HG02623 (cell line): ENCODE results near the gene ATXN7L3.
"Not testable (repeated sequence)": the region's sequence is repeated elsewhere in the genome, so short reads cannot be mapped to it uniquely, and the experiment has no call there.

ENCODE experiments used
- ATAC-seq: cut with Tn5 transposase; IDR thresholded peaks from one replicate; pipeline ENCODE4 v1.9.1; 2021; ENCODE audit warnings: moderate library complexity; ENCODE audit not compliant: unreplicated experiment

ATXN7L3 gene

DNA sequence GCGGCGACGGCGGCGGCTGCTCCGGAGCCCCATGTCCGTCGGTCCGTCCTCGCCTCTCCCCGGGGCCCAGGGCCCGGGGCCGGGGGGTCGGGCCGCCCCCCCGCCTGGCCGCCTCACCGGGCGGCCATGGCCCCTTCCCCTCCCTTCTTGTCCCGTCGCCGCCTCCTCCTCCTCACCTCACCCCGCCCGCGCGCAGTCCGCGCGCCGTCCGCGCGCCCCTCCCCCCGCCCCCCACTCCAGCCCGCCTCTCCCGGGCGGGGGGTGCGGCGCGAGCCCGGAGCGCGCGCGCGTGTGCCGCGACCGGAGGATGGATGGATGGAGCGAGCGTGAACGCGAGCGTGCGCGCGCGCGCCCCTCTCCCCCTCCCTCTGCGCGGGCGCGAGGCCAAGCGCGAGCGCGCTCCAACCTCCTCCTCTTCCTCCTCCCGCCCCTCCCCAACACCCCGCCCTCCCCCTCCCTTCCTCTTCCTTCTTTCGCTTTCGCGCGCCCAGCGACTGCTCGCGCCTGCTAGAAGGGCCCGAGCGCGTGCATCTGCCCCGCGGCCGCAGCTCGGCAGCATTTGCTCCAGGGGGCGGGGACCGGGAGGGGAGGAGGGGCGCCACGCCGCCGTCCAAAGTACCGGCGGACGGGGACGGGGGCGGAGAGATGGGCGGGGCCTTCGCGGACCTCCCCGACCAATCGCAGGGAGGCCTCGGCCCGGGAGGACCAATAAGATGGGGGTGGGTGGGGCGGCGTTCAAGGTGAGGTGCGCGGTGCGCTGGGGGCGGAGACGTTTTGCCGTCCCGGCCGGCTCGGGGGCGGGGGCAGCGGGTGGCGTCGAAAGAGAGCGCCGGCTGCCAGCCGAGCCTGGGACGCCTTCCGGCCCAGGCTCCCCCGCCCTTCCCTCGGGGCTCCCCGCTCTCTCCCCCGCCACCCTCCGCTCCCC, at the start of gene ATXN7L3:
TSS of gene ATXN7L3 (minus strand) at position 332 of the 925 bp plus-strand sequence. CDS start 1,814 bp downstream, outside the sequence.
- ATAC-seq = peak; percentile 63

- no peak for ATAC-seq
These were observed 48.4 kb upstream of the ATXN7L3 start for GRCh38 chr17:44247876-44248736.

DNA sequence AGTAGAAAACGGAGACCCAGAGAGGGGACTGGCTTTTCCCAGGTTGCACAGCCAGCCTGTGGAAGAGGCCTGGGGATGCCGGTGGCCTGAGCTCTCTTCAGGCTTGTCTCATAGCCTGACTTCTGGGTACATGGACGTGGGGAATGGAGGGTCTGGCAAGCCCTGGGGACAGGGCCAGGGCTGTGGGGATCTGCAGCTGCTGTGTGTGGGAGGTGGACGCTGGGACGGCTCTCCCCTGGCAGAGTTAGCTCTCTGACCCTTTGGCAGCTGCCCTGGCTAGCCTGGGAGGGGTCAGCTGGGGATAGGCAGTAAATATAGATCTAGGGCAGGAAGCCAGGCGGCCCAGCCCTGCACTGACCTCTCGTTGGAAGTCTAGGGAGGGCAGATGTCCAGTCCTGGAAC, 47.8 kb upstream of the ATXN7L3 start:
- no peak for ATAC-seq

DNA sequence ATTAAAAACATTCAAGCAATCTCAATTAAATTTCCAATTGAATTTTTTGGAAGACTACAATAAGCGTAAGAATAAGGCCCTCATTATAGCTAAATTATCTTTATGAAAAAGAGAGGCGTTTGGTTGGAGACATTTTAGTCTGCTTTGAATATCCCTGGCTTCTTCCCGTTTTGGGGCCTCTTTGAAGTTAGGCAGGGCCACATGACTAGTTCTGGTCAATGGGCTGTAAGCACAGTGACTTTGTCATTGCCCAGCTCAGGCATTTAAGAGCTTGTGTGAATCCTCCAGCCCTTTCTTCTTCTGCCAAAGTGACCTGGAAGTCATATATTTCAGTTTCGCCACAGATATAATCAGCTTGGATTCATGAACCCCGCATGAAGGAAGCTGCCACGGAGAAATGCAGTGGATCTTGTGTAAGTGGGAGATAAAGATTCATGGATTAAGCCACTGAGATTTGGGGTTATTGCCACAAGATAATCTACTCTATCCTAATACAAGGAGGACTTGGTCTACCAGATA, 41.5 kb upstream of the ATXN7L3 start:
- no peak for ATAC-seq

GRCh38 chr17:44237886-44238285, 38.2 kb upstream of the ATXN7L3 start:
- not testable (repeated sequence) for ATAC-seq

- no peak for ATAC-seq
These were observed 36.8 kb upstream of the ATXN7L3 start for GRCh38 chr17:44236444-44236991.

- no peak for ATAC-seq
These were observed 35.9 kb upstream of the ATXN7L3 start for GRCh38 chr17:44235583-44235936.

- no peak for ATAC-seq
These were observed 33.9 kb upstream of the ATXN7L3 start for GRCh38 chr17:44233582-44233981.

DNA sequence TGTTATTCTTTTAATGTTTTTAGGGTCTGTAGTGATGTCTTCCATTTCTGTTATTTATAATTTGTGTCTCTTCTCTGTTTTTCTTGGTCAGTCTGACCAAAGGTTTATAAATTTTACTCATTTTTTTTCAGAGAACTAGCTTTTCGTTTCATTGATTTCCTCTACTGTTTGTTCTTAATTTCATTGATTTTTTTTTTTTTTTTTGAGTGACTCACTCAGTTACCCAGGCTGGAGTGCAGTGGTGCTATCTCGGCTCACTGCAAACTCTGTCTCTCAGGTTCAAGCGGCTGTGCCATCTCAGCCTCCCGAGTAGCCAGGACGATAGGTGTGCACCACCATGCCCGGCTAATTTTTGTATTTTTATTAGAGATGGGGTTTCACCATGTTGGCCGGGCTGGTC, 32.4 kb upstream of the ATXN7L3 start:
- no peak for ATAC-seq

- no peak for ATAC-seq
These were observed 30.5 kb upstream of the ATXN7L3 start for GRCh38 chr17:44230140-44230539.

GRCh38 chr17:44229090-44229489, 29.4 kb upstream of the ATXN7L3 start:
- ATAC-seq = no peak

GRCh38 chr17:44223541-44224071, 23.9 kb upstream of the ATXN7L3 start:
- no peak for ATAC-seq

GRCh38 chr17:44222112-44222869, 22.6 kb upstream of the ATXN7L3 start:
- ATAC-seq = no peak

- no peak for ATAC-seq
These were observed 22.1 kb upstream of the ATXN7L3 start for GRCh38 chr17:44221862-44222111.

GRCh38 chr17:44221084-44221861, 21.6 kb upstream of the ATXN7L3 start:
- no peak for ATAC-seq

DNA sequence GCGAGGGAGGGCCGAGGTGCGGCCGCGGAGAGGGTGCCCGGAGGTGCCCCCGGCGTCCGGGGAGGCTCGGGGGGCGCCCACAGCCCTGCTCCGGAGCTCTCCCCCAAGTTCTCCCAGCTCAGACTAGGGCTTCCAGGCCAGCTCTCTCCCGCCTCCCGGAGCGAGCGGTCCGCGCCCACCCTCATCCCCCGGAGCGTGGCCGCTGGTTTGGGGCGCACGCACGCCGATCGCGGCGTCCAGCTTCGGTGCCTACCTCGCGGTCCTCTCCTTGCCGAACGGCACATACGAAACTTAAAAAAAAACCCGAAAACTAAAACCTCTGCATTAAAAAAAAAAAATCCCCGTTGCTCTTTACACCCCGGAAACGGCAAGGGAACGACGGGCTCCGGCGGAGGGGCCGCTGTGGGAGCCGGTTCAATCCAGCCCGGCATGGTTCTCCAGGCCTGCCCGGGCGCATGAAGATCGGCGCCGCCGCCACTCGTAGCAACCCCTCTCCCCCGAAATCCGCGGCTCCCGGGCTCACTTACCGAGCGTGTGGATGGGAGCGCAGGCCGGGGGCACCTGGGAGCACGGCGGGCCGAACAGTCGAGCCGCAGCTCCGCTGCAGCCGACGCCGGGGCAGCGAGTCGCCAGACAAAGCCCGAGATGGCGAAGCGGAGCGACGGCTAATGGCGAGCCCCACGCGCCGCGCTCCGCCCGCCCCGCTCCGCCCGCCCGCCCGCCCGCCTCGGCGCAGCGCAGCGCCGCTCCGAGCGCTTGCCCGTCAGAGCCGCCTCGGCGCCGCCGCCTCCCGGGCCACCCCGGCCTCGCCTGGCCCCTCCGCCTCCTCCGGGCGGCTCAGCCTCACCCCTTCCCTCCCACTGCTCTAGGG, 20.8 kb upstream of the ATXN7L3 start:
- ATAC-seq = no peak

DNA sequence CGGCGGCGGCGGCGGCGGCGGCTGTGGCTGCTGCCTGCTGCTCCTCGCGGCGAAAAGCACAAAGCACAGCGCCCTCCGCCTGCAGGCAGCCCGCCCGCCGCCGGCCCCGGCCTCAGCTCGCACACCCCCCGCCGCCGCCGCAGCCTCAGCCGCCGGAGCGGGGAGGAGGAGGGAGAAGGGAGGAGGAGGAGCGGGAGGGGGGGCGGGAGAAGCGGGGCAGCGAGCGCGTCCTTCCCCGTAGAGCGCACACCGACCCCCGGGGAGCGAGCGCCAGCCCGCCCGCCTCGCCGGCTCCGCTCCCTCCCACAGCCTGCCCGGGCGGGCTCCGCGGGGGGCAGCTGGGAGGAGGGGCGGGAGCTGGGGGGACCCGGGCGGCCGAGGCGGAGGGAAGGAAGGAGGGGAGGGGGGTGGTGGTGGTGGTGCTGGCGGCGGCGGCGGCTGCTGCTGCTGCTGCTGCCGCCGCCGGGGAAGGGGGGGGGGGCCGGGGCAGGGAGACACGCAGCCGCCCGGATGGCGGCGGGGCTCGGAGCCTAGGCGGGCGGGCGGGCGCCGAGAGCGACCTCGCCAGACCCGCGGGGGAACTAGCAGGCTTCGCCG, 20.0 kb upstream of the ATXN7L3 start, which contains the start of gene UBTF:
TSS of gene UBTF (minus strand) at position 60 of the 597 bp plus-strand sequence. CDS start 1,446 bp downstream, outside the sequence.
- peak; percentile 8 for ATAC-seq

DNA sequence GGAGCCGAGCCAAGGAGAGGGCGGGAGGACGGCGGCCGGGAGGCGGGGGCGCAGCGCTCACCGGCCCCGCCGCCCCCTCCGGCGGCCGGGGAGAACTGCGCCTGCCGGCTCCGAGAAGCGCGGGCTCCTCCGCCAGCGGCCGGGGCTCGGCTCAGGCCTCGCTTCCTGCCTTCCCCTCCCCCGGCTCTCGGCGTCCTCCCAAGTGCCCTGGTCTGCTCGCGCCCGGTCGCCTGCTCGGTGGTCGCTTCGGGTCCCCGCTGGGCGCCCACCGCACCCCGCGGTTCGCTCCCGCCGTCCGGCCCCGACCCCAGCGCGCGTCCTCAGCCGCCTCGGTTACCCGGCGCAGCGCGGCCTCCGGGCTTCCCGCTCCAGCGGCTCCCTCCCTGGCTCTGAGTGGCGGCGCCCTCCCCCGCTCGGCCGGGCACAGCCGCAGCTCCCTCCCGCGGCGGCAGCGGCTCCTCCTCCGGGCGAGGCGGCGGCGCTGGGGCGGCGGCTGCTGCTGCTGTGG, 19.5 kb upstream of the ATXN7L3 start:
- ATAC-seq = peak; percentile 27
